Measurements from ENCODE around the gene RFT1.

Gene RFT1

DNA sequence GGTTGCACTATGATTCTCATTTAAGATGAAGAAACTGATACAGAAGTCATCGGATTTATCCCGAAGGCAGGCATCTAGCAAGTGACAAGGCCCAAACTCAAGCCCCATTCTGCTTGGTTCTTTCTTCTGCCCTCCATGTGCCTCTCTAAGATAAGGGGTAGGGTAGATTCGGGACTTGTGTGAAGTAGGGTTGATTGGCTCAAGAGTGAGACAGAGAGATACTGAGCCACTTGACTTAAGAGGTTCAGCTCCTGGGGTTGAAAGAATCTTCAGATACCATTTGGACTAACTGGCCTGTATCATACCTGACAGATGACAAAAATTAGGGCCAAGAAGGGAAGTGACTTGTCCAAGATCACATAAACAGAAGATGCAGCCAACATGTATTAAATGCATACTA, 891 bp downstream of the RFT1 start:
- Histone ChIP-seq H3K36me3 (ENCODE audit: insufficient read depth, low read depth, low read length) (peaks cover 18% of the 10 kb centered on the region), H3K4me1 (ENCODE audit: insufficient read depth, low read length) (no peaks in the 10 kb centered on the region; the same call in 1 of the 2 replicates), H3K27me3 (ENCODE audit: insufficient read depth, low read length) (no peaks in the 10 kb centered on the region), H3K27ac (ENCODE audit: low read length) (peak overlapping the region; percentile 73), H3K9me3 (ENCODE audit: insufficient read depth, low read depth, low read length) (no peaks in the 10 kb centered on the region), H3K9ac (ENCODE audit: low read depth, low read length) (peak overlapping the region; percentile 95), H3K4me3 (ENCODE audit: low read length) (peak overlapping the region; percentile 94)

DNA sequence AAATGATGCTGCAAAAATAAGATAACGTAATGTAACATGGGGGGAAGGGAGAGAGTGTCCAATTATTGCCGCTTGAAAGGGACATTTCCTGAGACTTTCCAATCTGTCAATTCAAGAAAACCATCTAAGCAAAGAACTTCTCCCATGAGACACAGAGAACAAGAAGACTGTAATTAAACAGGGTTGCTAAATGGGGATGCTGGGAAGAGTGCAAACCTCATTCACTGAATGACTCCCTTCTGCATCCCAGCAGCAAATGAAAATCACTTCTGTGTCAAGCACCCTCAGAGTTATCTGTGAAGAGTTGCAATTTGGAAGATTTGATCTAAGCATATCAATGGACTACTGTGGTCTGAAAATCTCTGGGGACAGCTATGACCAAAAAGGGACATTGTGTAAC, 3.6 kb downstream of the RFT1 start:
- no peak overlapping the region for H3K9ac ChIP-seq (ENCODE audit: low read depth, low read length)
- no peaks in the 10 kb centered on the region for H3K27me3 ChIP-seq (ENCODE audit: insufficient read depth, low read length)
- H3K27ac ChIP-seq (ENCODE audit: low read length), result no peak overlapping the region
- H3K36me3 ChIP-seq (ENCODE audit: insufficient read depth, low read depth, low read length), result peaks cover 43% of the 10 kb centered on the region
- no peaks in the 10 kb centered on the region; the same call in 1 of the 2 replicates for H3K4me1 ChIP-seq (ENCODE audit: insufficient read depth, low read length)
- no peaks in the 10 kb centered on the region for H3K9me3 ChIP-seq (ENCODE audit: insufficient read depth, low read depth, low read length)
- H3K4me3 ChIP-seq (ENCODE audit: low read length), result no peak overlapping the region

- no peak overlapping the region for H3K27ac ChIP-seq (ENCODE audit: low read length)
- no peaks in the 10 kb centered on the region for H3K4me1 ChIP-seq (ENCODE audit: insufficient read depth, low read length)
- no peak overlapping the region for H3K9ac ChIP-seq (ENCODE audit: low read depth, low read length)
- no peak overlapping the region for H3K4me3 ChIP-seq (ENCODE audit: low read length)
- H3K9me3 ChIP-seq (ENCODE audit: insufficient read depth, low read depth, low read length), result no peaks in the 10 kb centered on the region
- no peaks in the 10 kb centered on the region for H3K27me3 ChIP-seq (ENCODE audit: insufficient read depth, low read length)
- H3K36me3 ChIP-seq (ENCODE audit: insufficient read depth, low read depth, low read length), result peaks cover 70% of the 10 kb centered on the region
Observed at GRCh38 chr3:53123953-53124352, 6.3 kb downstream of the RFT1 start.

- Histone ChIP-seq H3K9me3 (ENCODE audit: insufficient read depth, low read depth, low read length) (no peaks in the 10 kb centered on the region), H3K27ac (ENCODE audit: low read length) (no peak overlapping the region), H3K27me3 (ENCODE audit: insufficient read depth, low read length) (no peaks in the 10 kb centered on the region), H3K9ac (ENCODE audit: low read depth, low read length) (no peak overlapping the region), H3K4me1 (ENCODE audit: insufficient read depth, low read length) (no peaks in the 10 kb centered on the region), H3K36me3 (ENCODE audit: insufficient read depth, low read depth, low read length) (peaks cover 74% of the 10 kb centered on the region), H3K4me3 (ENCODE audit: low read length) (no peak overlapping the region)
Observed at GRCh38 chr3:53123510-53123909, 6.7 kb downstream of the RFT1 start.

DNA sequence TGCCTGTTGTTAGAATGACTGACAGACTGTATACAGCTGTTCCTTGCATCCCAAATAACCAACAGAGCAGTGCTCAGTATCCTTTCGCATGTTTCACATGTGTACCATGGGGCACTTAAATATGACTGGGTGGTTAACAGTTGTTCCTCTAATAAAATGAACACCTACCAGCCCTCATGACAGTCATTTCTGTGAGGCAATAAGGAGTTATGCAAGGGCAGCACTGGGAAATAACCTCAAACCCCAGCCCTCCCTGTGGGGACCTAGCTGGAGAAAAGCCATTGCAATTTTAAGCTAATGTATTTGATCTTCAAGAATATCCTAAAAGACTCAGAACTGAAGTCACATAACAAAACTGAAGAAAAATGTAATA, 7.3 kb downstream of the RFT1 start:
- no peaks in the 10 kb centered on the region for H3K9me3 ChIP-seq (ENCODE audit: insufficient read depth, low read depth, low read length)
- H3K27me3 ChIP-seq (ENCODE audit: insufficient read depth, low read length), result no peaks in the 10 kb centered on the region
- no peak overlapping the region for H3K27ac ChIP-seq (ENCODE audit: low read length)
- no peak overlapping the region for H3K4me3 ChIP-seq (ENCODE audit: low read length)
- H3K4me1 ChIP-seq (ENCODE audit: insufficient read depth, low read length), result no peaks in the 10 kb centered on the region
- H3K36me3 ChIP-seq (ENCODE audit: insufficient read depth, low read depth, low read length), result peaks cover 80% of the 10 kb centered on the region
- no peak overlapping the region for H3K9ac ChIP-seq (ENCODE audit: low read depth, low read length)

DNA sequence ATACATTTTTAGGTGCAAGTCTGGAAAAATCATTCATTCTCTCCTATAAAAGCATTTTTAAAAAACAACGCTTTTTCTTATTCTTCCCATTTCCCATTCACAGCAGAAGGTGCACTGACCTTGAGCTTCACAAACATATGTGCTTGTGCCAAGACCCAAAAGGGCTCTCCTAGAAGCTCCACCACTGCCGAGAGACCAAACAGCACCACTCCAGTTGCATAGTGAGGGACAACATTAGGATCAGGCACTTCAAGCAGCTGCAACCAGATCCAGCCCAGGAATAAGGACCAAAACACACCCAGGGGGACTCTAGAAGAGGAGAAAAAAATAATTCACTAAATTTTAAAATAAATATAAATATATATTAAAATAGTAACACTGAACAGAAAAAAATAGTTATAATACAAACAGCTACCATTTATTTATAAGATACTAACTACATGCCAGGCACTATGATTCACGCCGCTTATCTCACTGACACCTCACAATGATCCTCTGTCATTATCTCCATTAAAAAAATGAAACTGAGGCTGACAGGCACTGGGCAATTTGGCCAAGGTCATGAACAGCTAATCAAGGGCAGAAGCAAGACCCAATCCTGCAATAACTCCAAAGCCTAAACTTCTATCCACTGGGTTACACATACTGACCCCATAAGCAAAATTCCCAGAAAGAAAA, 7.8 kb downstream of the RFT1 start:
- no peak overlapping the region for H3K9ac ChIP-seq (ENCODE audit: low read depth, low read length)

GRCh38 chr3:53120336-53120735, 9.9 kb downstream of the RFT1 start:
- no peak overlapping the region for H3K27ac ChIP-seq (ENCODE audit: low read length)
- H3K4me1 ChIP-seq (ENCODE audit: insufficient read depth, low read length), result no peaks in the 10 kb centered on the region
- no peak overlapping the region for H3K4me3 ChIP-seq (ENCODE audit: low read length)
- peaks cover 89% of the 10 kb centered on the region for H3K36me3 ChIP-seq (ENCODE audit: insufficient read depth, low read depth, low read length)
- no peak overlapping the region for H3K9ac ChIP-seq (ENCODE audit: low read depth, low read length)
- no peaks in the 10 kb centered on the region for H3K9me3 ChIP-seq (ENCODE audit: insufficient read depth, low read depth, low read length)
- H3K27me3 ChIP-seq (ENCODE audit: insufficient read depth, low read length), result no peaks in the 10 kb centered on the region

More for the DNA sequence above, 7.8 kb downstream of the RFT1 start:
- H3K27ac ChIP-seq (ENCODE audit: low read length), result no peak overlapping the region
- H3K4me3 ChIP-seq (ENCODE audit: low read length), result no peak overlapping the region
- peaks cover 84% of the 10 kb centered on the region for H3K36me3 ChIP-seq (ENCODE audit: insufficient read depth, low read depth, low read length)
- H3K4me1 ChIP-seq (ENCODE audit: insufficient read depth, low read length), result no peaks in the 10 kb centered on the region
- no peaks in the 10 kb centered on the region for H3K9me3 ChIP-seq (ENCODE audit: insufficient read depth, low read depth, low read length)
- H3K27me3 ChIP-seq (ENCODE audit: insufficient read depth, low read length), result no peaks in the 10 kb centered on the region

DNA sequence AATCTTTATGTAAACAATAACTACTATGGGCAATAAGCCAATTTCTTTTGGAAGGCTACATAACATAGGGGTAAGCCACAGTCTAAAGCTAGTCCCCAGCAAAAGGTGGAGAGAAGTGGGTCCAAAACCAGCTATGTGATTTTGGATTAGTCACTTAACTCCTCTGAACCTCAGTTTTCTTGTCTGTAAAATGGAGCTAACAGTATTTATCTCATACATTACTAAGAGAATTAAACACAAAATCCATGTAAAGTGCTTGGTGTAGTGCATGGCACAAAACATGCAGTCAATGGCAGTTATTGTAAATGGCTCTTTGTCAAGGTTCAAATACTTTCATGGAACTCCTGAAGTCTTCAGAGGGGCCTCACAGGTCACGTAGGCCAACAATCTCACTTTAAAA, 13.3 kb downstream of the RFT1 start:
- Histone ChIP-seq H3K27me3 (ENCODE audit: insufficient read depth, low read length) (no peaks in the 10 kb centered on the region), H3K36me3 (ENCODE audit: insufficient read depth, low read depth, low read length) (peaks cover 59% of the 10 kb centered on the region), H3K9ac (ENCODE audit: low read depth, low read length) (no peak overlapping the region), H3K9me3 (ENCODE audit: insufficient read depth, low read depth, low read length) (no peaks in the 10 kb centered on the region), H3K27ac (ENCODE audit: low read length) (no peak overlapping the region), H3K4me3 (ENCODE audit: low read length) (no peak overlapping the region), H3K4me1 (ENCODE audit: insufficient read depth, low read length) (no peaks in the 10 kb centered on the region)

DNA sequence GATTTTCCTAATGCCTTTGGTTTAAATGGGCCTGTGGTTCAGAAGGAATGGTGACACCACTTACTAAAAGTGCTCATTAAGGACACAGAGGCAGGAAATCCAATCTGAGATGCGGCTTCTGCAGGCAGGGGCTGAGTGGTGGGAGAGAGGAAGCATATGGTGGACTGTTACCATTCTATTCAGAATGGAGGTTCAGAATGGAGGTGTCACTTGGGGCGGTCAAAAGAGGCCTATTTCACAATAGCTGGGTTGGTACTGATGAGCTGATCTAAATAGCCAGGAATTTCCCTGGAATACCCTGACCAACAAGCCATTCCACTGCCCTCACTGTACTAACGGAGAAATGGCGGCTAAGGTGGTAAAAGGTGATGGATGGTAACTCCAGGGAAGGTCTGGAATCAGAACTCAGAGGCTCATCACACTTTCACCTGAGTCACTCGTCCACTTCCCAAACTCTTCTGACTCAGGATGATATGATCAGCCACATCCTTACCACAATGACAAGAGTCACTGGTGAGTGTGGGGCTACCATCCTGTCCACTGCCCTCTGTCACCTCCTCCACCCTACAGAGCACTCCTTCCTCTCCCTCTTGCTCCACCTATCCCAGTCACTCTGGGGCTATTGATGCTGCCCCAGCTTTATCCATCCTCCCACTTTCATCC, 15.7 kb downstream of the RFT1 start:
- H3K27ac ChIP-seq (ENCODE audit: low read length), result no peak overlapping the region
- no peaks in the 10 kb centered on the region for H3K9me3 ChIP-seq (ENCODE audit: insufficient read depth, low read depth, low read length)
- H3K27me3 ChIP-seq (ENCODE audit: insufficient read depth, low read length), result no peaks in the 10 kb centered on the region
- no peak overlapping the region for H3K4me3 ChIP-seq (ENCODE audit: low read length)
- H3K9ac ChIP-seq (ENCODE audit: low read depth, low read length), result no peak overlapping the region
- H3K4me1 ChIP-seq (ENCODE audit: insufficient read depth, low read length), result no peaks in the 10 kb centered on the region
- H3K36me3 ChIP-seq (ENCODE audit: insufficient read depth, low read depth, low read length), result peaks cover 47% of the 10 kb centered on the region

GRCh38 chr3:53114011-53114400, 16.2 kb downstream of the RFT1 start:
- Histone ChIP-seq H3K36me3 (ENCODE audit: insufficient read depth, low read depth, low read length) (peaks cover 47% of the 10 kb centered on the region), H3K27ac (ENCODE audit: low read length) (no peak overlapping the region), H3K9ac (ENCODE audit: low read depth, low read length) (no peak overlapping the region)

DNA sequence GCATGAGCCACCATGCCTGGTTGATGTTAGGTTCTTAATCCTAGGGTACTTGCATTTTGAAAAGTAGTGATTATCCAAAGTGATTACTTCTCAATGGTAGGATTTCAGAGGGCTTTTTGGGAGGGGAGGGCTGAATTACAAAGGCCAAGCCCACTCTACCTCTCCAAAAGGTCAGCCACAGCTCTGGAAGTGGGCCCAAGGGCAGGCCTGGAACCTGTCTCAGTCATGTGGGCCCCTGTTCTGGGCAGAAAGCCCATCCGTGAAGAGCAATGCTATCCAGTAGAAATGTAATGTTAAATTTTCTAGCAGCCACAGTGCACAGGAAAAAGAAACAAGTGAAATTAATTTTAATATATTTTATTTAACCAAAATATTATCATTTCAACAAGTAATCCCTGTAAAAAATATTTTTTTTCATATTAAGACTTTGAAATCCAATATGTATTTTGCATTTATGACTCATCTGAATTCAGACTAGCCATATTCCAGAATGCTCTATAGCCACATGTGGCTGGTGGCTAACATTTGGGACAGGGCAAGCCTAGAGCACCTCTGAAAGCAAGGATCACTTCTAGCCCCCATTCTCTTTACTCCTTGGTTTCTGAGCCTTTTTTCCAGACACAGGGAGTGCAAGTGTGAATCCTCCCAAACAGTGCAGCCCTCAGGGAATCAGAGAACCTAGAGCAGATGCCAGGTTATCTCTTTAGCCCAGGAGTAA, 16.8 kb downstream of the RFT1 start:
- Histone ChIP-seq H3K27ac (ENCODE audit: low read length) (no peak overlapping the region), H3K27me3 (ENCODE audit: insufficient read depth, low read length) (no peaks in the 10 kb centered on the region), H3K4me3 (ENCODE audit: low read length) (no peak overlapping the region), H3K4me1 (ENCODE audit: insufficient read depth, low read length) (no peaks in the 10 kb centered on the region), H3K9ac (ENCODE audit: low read depth, low read length) (no peak overlapping the region), H3K9me3 (ENCODE audit: insufficient read depth, low read depth, low read length) (no peaks in the 10 kb centered on the region), H3K36me3 (ENCODE audit: insufficient read depth, low read depth, low read length) (peaks cover 42% of the 10 kb centered on the region)

More at GRCh38 chr3:53114011-53114400, 16.2 kb downstream of the RFT1 start:
- Histone ChIP-seq H3K9me3 (ENCODE audit: insufficient read depth, low read depth, low read length) (no peaks in the 10 kb centered on the region), H3K4me1 (ENCODE audit: insufficient read depth, low read length) (no peaks in the 10 kb centered on the region), H3K4me3 (ENCODE audit: low read length) (no peak overlapping the region), H3K27me3 (ENCODE audit: insufficient read depth, low read length) (no peaks in the 10 kb centered on the region)

- H3K9ac ChIP-seq (ENCODE audit: low read depth, low read length), result no peak overlapping the region
- no peaks in the 10 kb centered on the region for H3K9me3 ChIP-seq (ENCODE audit: insufficient read depth, low read depth, low read length)
- H3K4me1 ChIP-seq (ENCODE audit: insufficient read depth, low read length), result no peaks in the 10 kb centered on the region
- H3K27ac ChIP-seq (ENCODE audit: low read length), result no peak overlapping the region
- H3K36me3 ChIP-seq (ENCODE audit: insufficient read depth, low read depth, low read length), result peaks cover 27% of the 10 kb centered on the region
- no peaks in the 10 kb centered on the region for H3K27me3 ChIP-seq (ENCODE audit: insufficient read depth, low read length)
- no peak overlapping the region for H3K4me3 ChIP-seq (ENCODE audit: low read length)
Observed at GRCh38 chr3:53111822-53112221, 18.4 kb downstream of the RFT1 start.
